Erythroblast (primary cell): ENCODE results near the gene PUS7L.

ENCODE experiments used
- GATA1 ChIP-seq: IDR thresholded peaks from 2 replicates; pipeline ENCODE4 v1.6.1; 2011; ENCODE audit warnings: low read depth, mild to moderate bottlenecking, control low read depth, low read length, moderate library complexity
- POLR2A ChIP-seq: IDR thresholded peaks from 2 replicates; pipeline ENCODE4 v1.6.1; 2011; ENCODE audit warnings: mild to moderate bottlenecking, low read length

DNA sequence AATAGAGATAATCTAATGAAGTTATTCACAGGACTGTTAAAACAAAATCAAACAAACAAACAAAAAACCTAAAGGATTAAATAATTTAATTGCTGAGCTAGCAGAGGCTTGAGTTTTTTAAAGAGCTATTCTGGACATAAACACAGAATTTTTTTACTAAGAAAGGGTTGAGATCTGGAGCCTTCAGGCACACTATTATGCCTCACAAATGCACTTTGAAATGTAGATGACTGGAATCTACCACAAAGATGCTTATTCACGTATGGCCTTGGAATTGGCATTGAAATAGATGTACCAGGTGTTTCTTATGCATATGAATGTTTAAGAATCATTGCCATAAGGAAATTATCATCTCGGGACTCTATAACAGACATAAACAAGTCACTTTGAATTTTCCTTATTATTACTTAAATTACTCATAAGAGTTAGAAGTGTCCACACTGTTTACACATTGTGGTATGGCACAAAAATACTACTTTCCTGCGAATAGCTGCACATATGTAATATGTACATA is 21.6 kb downstream of the PUS7L start:
- TF ChIP-seq POLR2A, result no peak
- no peak for TF ChIP-seq GATA1
